HG02970 (cell line): ENCODE measurements around the gene TMOD1.

Source experiments
- ATAC-seq: cut with Tn5 transposase; IDR thresholded peaks from one replicate; pipeline ENCODE4 v1.9.1; 2021; ENCODE audit warnings: mild to moderate bottlenecking, moderate library complexity, moderate number of reproducible peaks; ENCODE audit not compliant: unreplicated experiment, low FRiP score

The TMOD1 gene

GRCh38 chr9:97543561-97543960 is 42.1 kb downstream of the TMOD1 start:
- ATAC-seq = no peak

DNA sequence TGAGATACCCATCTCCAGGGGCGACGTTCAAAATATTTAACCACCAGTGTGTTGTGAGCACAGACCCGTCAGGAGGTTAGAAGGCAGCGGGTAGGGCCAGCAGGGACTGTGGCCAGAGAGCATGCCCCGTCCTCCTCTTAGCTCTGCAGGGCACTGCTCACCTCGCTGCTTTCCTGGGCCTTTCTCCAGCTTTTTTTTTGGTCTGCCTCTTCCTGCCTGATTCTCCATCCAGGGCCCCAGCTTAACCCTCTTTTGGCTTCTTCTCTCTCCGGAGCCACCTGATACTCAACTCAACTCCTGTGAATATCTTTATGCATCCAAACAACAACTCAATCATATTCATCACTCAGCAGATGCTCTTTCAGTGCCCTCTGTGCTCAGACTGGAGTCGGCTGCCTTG is 44.0 kb downstream of the TMOD1 start:
- ATAC-seq = no peak

GRCh38 chr9:97547098-97547829 is 45.8 kb downstream of the TMOD1 start:
- no peak for ATAC-seq

- no peak for ATAC-seq
These were observed 46.9 kb downstream of the TMOD1 start for GRCh38 chr9:97548379-97548778.

DNA sequence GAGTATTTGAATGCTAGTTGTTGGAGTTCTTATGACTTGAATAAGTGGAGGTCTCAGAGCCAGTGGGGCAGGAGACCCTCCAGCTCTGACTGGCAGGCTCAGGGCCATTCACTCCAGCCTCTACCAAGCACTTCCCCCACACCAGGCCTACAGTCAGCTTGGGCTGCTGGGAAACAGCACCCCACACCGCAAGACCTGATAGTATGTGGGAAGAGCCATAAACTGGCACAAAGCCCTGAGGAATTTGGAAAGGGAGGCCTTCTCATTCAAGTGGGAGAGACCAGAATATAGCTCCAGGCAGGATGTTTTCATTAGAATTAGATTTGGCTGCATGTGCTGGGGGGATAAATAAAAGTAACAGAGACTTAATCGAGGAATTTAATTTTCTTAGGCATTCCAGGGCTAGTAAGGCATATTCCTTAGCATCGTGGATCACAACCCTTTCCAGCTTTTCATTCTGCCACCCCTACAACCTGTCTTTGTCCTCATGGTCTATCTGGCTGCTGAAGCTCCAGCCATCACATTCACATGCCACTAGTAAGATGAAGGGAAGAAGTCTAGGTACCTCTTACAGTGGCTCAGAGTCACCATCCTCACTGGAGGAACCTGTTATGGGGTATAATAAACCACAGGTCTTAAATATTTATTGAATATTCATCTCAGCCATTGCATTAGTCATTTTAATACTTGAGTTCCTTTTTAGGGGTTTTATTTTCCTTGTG is 47.5 kb downstream of the TMOD1 start:
- ATAC-seq = no peak

DNA sequence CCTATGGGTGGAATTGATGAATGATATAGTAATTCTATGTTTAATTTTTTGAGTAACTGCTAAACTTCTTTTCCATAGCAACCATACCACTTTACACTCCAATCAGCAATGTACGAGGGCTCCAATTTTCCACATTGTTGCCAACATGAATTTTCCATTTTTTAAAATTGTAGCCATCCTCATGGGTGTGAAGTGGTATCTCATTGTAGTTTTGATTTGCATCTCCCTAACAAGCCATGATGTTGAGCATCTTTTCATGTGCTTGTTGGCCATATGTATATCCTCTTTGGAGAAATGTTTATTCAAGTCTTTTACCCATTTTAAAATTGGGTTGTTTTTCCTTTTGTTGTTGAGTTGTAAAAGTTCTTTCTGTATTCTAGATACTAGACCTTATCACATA is 48.9 kb downstream of the TMOD1 start:
- ATAC-seq = no peak

- ATAC-seq = no peak
These were observed 49.8 kb downstream of the TMOD1 start for GRCh38 chr9:97551308-97551707.

DNA sequence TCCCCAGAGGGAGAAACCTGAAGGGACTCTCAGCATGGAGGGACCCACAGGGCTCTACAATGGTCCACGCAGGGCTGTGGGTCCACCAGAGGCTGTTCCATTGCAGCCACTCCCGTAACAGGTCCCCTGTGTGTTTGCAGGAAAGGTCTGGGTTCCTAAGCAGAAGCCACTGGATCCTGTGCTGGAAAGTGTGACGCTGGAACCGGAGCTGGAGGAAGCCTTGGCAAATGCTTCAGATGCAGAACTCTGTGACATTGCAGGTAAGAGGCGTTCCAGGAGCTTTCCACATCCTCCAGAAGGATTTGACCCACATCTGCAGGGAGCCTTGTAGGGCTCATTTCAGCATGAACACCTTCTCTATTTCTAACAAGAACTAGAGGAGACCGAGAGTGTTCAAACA is 51.7 kb downstream of the TMOD1 start:
- no peak for ATAC-seq

- no peak for ATAC-seq
These were observed 52.4 kb downstream of the TMOD1 start for GRCh38 chr9:97553841-97554240.

GRCh38 chr9:97554566-97555075 is 53.2 kb downstream of the TMOD1 start:
- ATAC-seq = no peak

- ATAC-seq = no peak
These were observed 53.7 kb downstream of the TMOD1 start for GRCh38 chr9:97555164-97555563.

GRCh38 chr9:97556036-97556720 is 54.7 kb downstream of the TMOD1 start:
- no peak for ATAC-seq

DNA sequence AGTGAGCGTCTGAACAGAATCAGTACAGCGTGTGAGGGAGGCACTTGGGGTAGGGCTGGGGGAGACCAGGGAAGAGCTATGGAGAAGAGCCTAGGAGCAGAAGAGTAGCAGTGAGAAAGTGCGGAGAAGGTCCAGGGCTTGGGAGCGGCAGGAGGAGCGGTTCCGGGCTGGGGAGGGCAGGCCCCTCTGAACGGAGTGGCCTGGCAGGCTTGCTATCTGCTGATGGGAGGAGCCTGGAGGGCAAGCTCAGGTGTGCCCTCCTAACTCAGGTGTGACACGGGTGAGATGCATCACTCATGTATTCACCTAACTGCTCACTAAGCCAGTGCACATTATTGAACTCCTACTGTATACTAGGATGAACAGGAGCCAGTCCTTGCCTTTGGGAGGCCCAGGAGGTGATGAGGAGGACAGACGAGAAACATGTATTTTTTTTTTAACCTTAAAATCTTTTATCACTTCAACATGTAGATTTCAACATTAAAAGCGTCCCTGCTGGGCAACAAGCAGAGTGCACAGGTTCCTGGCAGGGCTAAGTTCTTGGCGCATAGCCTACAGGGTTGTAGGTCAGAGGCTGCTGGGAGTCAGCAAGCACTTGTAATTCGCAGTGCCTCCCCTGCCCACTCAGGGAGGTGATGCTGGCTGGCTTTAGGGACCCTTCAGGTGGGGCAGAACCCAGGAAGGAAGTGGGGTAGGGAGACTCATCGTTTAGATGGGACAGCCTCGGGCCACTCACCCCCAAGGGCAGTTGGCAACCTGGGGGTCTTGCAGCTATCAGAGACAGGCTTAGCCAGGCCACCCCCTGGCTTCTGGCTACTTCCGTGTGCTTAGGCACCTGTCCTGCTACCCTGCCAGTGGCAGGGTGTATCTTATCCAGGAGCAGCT is 55.5 kb downstream of the TMOD1 start:
- no peak for ATAC-seq

DNA sequence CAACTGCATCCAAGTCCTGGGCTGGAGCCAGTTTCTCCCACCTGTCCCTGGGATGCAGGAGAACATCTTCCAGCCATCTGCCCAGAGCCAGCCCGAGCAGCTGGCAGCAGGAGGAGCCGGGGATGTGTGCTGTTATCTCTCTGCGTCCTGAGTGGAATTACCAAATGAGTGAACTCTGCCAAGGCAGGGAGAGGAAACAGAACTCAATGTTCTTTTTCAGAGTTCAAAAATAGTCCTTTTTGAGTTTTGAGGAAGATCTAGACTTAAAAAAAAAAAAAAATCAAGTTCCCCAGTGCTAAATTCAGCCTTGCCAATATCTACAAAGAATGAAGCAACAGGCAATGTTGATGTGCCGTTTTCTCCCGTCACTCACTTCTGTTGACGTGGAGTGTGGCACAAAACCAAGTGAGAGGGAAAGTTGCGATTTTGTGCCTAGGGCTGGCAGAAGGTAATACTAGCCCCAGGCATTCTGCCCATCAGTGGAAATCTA is 56.2 kb downstream of the TMOD1 start:
- ATAC-seq = no peak

DNA sequence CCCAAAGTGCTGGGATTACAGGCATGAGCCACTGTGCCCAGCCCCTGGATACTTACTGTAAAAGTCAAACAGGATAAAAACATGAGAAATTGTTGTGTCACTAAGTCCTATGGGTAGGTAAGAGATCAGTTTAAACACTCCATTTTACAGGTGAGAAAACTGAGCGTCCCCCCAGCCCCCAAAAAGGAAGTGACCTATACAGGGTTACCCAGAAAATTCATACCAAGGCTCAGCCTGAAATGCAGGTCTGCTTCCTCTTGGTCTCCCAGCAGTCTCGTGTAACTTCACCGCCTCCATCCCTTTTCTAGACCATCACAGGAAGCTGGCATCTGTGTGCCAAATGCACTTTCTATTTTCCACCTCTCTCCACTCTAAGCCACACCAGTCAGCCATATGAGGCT is 57.2 kb downstream of the TMOD1 start:
- ATAC-seq = no peak

- no peak for ATAC-seq
These were observed 57.6 kb downstream of the TMOD1 start for GRCh38 chr9:97559111-97559514.

DNA sequence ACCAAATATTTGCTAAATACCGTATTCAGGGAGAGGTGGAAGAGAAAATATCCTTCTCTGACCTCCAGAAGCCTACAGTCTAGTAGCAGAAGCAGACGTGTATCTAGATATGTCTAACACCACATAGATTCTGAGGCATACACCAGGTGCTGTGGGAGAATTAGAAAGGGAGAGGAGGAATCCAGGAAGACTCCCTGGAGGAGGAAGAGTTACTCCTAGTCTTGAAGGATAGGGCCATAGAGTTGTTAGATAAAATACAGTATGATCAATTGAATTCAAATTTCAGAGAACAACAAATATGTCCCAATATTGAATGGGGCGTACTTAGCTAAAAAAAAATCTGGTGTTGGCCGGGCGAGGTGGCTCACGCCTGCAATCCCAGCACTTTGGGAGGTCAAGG is 58.7 kb downstream of the TMOD1 start:
- ATAC-seq = no peak

DNA sequence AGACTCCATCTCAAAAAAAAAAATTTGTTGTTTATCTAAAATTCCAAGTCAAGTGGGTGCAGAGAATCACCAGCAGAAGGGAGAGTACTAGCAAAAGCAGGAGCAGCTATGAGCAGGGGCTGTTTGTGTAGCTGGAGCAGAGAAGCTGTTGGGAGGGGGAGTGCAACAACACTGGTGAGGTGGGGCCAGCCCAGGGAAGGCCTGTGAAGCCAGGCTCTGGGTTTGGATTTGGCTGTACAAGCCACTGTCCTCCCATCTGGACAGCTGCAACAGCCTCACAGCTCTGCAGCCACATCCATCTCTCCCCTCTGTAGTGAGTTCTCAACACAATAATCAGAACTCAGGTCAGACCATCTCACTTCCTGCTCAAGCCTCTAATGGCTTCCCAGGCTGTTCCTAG is 59.4 kb downstream of the TMOD1 start:
- no peak for ATAC-seq

- no peak for ATAC-seq
These were observed 60.0 kb downstream of the TMOD1 start for GRCh38 chr9:97561501-97561900.

DNA sequence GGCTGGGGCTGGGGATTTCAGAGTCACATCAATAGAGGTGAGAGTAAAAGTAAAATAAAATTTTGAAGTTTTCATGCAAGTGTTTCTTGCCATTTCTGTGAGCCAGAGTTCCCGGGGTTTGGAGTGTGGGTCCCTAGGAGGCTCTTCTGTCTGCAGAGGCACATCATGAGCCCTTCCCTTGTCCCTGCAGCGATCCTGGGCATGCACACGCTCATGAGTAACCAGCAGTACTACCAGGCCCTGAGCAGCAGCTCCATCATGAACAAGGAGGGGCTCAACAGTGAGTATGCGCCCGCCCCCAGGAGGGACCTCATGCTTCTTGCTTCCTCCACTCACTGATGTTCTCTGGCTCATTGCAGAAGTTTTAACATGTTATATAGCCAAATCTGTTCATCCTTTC is 61.1 kb downstream of the TMOD1 start:
- no peak for ATAC-seq
